NCI-H2107 treated with DMSO at 0.1 percent for 48 hours (cell line): Measurements from ENCODE around the gene FSIP1.
A peak's percentile ranks its signal among the peaks of the same experiment; 100 is the strongest.

Source experiments
- DNase-seq: peaks from one replicate; lab custom pipeline; 2025; ENCODE audit not compliant: unreplicated experiment; lab: John Stamatoyannopoulos, UW

The FSIP1 gene

DNA sequence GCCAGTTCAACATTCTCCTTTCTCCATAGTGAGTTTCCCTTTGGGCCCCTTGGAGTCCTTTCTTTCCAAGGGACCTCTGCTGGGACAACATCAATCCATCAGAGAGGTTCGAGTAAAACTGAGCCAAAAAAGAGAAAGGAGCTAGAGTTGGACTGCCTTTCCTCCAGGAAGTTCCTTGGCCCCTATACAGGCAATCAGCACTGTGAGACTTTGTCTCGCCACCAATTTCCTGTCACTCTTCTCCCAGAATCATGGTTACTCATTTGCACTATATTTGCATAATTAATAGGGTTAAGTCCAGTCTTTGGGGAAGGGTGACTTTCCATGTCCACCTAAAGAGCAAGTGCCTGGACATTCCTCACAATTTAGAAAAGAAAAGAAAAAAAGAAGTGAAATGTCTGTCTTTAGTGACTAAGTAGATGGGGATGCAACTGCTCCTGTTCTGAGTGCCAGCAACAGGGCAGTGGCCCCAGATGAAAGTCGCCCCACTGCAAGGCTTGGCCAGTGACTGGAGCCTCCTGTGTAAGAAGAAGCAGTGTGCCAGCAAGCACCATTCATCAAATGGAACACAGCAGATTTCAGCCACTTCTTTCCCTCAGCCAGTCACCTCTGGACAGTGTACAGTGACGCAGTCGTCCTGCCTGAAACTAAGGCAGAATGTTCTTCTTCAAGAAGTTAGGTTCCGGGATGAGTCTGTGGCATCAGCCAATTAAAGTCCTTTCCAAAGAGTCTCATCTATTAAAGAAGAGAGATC lies 91.6 kb downstream of the FSIP1 start:
- no peak for DNase-seq

DNA sequence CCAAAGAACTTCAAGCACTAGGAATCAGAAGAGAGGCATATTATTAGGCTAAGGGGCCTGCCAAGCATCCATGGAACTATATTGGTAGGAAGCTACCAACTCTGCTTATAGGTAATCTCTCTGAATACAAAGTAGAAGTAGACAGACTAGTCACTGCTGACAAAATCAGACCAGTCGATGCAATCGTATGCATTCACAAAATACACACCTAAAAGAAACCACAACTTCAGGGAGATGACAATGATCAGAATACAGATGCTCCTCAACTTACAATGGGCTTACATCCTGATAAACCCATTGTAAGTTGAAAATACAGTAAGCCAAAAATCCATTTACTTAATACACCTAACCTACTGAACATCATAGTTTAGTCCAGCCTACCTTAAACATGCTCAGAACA lies 94.7 kb downstream of the FSIP1 start:
- no peak for DNase-seq

DNA sequence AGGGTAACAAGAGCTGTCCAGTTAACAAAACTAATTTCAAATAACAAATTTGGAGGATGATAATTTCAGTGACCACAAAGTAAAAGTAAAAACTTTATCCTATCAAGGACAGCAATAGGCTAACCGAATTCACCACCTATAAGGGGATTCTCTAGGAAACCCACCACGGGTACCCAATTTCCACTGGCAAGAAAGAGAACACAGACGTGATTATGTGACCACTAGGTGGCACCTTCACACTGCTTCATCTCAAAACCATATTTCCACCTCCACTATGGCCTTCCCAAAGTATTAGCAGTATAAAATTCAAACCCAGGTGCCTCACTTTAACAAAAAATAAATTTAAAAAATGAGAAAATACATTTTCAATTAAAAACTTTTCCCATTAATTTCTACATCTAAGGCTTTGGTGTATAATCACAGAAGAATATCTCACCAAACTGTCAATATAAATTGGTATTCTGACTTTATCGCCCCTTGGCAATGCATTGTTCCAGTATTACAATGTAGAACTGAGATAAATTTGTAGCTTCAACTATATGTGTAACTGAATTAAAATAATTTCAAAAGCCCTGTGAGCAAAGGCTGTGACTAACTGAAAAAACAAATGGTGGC lies 96.5 kb downstream of the FSIP1 start:
- DNase-seq, result peak; percentile 47

- no peak for DNase-seq
Measured at GRCh38 chr15:39685367-39685766, 97.3 kb downstream of the FSIP1 start.

DNA sequence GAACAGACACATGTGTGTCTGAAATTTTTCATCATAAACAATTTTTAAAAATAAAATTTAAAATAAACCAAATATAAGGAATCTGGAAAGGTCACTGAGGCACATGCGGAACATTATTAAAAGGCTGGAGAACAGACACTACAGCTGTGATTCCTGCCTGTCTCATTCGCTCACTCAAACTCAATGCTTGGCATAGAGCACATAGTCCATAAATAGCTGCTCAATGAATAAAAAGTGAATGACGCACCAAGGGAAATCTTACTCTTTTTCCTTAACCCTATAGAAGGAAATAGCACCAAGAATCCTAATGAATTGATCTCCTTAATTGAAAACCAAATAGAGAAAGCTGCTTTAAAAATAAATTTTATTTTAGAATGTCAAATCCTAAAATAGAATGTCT lies 98.4 kb downstream of the FSIP1 start:
- DNase-seq, result no peak

DNA sequence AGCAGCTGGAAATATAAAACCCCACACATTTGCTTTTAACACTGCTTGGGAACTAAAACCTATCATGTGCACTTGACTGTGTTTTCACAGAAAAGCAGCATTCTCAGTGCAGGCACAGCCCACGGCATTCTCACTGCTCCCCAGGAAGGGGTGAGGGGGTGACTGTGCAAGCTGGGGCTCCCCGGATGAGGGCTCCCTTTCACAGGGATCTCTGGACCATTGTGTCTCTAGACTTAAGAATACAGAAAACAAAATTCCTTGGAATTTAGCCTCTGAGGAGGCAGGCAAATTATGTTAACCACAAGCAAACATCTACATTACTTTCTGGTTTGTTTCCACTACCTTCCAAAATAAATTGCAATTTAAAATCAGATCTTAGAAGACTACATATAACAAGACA lies 100.3 kb downstream of the FSIP1 start:
- no peak for DNase-seq

DNA sequence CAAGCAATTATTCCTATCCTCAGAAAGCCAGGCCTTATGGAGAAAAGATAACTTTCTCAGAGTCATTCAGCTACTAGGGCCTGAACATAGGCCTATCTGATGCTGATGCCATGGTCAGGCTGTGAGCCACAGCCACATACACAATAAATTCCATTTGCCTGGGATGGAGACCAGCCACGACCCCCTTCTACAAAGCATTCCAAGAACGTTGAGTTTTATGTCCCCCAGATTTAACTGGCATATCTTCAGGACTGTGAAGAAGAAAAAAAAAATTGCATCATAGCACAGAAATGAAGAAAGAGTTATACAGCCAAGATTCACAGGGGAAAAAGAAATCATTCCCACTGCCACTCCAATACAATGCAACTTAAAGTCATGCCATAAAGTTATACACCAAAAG lies 101.8 kb downstream of the FSIP1 start:
- no peak for DNase-seq

GRCh38 chr15:39672666-39673065 lies 110.0 kb downstream of the FSIP1 start:
- DNase-seq, result no peak

- DNase-seq, result no peak
Measured at GRCh38 chr15:39672184-39672583, 110.5 kb downstream of the FSIP1 start.

DNA sequence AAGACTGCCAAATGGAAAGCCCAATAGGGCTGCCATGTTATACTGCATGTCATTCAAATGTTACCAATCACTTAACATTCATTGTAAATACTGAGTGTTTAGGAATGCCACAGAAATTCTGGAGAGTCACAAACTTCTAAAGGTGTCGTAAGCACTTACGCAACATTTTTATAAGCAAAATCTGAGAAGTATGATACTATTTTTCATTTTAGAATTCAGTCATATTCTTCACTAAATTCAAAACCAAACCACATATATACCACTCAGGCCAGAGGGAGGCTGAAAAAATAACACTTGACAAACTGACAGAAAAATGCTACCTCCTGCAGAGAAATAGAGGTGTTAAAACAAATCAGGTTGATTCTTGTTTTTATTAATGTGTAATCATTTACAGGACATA lies 112.0 kb downstream of the FSIP1 start:
- DNase-seq, result no peak

DNA sequence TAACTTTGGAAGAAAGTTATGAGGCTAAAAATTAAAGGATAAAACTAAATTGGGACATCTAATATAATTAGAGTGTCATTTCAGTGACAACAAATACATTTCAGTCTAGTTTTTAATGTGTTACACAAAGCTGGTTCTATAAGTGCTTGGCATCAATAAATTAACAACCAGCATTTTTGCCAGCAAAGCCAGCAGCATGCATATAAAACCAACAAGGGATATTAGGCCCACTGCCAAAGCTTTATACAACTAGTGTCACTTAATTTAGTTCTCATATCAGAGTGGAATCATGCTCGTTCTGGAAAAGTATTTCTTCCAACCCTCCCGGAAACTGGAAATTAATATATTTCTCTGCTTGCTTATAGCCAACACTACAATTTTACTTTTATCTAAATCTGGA lies 113.0 kb downstream of the FSIP1 start:
- no peak for DNase-seq

DNA sequence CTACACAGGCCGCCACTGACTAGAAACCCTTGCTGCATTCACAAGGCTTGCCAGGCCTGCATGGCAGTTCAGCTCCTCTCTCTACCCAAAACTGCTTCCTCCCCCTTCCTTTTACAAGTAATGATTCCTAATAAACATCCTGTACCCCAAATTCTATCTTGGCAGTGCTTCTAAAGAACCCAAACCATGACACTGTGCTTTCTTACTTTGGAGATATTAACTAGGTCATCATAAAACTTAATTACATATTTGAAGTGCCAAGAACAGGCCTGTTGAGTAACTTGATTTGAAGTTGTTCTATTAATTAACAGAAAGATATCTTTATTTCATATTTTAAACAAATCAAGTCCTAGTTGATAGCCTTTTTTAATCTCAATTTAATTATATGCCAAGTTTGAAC lies 113.4 kb downstream of the FSIP1 start:
- DNase-seq, result no peak

DNA sequence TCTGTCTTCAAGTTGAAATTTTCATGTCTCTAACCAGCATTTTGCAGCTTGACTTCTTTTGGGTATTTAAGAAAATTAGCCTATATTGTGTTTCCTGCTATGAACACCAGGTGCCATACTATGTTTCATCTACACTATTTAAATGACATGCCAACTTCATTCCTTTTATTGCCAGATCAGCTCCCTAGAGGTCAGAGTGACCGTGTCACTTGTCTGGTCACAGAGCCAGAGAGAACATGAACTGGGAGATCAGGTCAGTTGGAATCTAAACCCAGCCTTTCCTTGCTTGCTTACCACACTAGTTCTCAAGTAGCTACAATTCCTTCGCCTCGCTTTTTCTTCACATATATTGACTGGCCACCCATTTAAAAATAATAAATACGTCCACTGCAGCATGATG lies 114.2 kb downstream of the FSIP1 start:
- DNase-seq, result no peak

DNA sequence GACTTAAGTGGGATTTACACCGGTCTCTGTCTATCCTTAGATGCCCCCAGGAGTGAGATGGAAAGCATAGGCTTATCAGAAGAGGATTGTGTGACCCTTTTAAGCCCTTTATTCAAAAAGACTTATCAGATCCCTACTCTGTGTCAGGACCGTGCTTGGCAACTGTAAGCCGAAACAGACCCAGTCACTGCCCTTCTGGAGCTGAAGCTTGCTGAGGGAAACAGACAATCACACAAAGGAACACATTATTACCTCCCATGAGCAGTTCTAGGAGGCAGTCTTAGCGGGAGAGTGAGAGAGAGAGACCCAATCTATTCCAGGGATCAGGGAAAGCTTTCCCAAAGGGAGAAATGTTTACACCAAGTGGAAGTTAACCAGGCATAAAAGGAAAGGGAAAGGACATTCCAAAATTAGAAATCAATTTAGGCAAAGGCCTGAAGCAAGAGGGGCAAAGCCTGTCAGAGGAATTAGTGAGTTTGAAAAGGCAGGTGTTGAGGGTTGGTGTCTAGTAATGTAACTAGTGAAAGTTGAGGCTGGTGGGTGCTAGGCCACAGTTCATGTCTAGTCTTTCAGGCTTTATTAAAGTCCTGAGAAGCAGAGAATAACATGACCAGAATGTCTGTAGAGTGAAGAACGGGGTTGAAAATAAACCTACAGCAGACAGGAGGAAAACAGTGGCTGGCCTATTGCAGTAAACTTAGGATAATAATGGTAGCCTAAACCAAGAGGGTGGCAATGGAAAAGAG lies 115.1 kb downstream of the FSIP1 start:
- no peak for DNase-seq

DNA sequence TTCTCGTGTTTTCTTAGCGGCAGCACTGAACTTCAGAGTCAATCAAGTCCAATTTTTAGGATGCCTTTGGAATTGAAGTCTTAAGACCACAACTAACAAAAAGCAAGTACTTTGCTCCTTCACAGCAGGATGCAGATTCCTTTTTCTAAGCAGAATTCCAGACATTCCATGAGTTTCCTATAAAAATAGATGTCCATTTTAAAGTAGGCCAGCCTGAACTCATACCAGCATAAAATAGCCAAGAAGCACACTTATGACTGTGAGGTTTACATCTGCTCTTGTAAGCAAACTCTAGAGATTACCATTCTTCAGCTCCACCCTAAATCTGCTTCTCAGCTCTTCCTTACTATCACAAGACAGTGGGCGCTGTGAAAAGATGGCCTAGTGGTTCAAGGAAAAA lies 116.0 kb downstream of the FSIP1 start:
- DNase-seq, result no peak

DNA sequence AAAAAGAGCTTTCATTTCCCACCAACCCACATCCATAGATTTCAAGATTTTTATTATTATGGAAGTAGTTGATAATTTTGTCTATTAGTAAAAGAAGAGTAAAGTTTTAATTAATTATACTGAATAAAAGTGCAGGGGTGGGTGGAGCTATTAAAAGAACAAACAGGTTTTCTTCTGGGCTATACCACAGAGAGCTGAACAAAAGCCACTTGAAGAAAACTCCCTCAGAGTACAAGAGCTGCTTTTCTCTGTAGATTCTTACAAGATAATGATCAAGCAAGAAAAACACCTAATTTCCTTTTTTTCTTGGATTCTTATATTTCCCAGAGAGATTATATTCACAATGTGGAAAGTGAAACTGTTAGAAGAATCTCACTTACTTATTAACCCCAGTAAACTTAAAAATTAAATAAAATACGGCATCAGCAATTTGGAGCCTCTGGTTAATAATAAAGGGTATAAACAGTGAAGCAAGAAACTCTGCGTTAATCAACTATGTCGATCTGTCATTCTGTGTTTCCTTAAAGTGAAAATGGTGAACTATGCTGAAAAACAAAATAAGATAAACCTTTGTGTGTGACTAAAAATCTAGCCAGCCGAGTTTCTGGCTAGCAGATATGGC lies 116.9 kb downstream of the FSIP1 start:
- no peak for DNase-seq

DNA sequence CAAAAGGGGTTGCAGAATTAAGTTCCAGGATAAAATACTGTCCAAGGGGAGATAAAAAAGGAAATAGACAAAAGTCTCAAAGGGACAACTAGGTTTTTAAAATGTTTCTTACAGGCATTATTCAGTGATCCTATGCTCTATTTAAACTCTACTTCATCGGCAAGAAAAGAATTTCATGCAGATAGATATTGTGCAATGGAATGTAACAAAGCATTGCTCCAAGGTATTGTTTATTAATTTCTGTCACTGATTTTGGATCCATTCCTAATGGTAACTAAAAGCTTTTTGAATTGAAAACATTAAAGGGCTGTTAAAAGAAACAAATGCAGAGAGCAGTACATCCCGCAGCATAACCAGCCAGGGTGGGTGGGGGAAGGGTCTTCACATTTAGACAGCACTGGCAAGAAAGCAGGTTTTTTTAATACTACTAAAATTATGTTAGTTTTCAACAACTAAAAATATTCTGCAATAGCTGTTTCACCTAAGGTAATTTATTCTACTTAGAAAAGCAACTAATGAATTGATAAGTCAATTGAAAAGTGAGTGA lies 118.9 kb downstream of the FSIP1 start:
- DNase-seq, result no peak

GRCh38 chr15:39661776-39662175 lies 120.9 kb downstream of the FSIP1 start:
- DNase-seq, result no peak

DNA sequence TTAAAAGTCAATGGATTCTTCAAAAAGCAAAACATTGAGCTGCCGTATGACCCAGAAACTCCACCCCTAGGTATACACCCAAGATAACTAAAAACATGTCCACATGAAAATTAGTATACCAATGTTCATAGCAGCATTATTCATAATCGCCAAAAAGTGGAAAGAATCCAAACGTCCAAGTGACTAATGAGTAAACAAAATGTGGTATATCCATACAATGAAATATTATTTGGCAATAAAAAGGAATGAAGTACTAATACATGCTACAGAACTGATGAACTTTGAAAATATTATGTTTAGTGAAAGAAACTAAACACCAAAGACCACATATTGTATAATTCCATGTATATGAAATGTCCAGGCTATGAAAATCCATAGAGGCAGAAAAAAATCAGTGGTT lies 123.9 kb downstream of the FSIP1 start:
- DNase-seq, result no peak

- no peak for DNase-seq
Measured at GRCh38 chr15:39657668-39658067, 125.0 kb downstream of the FSIP1 start.

- DNase-seq, result no peak
Measured at GRCh38 chr15:39657181-39657580, 125.5 kb downstream of the FSIP1 start.

DNA sequence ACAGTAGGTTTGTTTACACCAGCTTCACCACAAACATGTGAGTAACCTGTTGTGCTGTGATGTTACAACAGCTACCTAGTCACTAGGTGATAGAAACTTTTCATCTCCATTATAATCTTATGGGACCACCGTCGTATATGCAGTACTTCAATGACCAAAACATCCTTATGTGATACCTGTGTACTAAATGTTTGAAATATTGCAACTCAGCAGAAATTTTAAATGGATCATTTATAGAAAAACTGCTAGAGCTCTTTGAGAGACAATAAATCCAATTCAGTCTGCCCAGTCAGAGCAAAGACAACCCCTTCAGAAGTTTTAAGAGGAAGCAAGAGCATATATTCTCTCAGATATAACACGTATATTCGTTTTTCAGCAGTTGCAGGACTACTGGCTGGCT lies 128.3 kb downstream of the FSIP1 start:
- no peak for DNase-seq
